ENCODE results near the gene LITAFD.

LITAFD gene

DNA sequence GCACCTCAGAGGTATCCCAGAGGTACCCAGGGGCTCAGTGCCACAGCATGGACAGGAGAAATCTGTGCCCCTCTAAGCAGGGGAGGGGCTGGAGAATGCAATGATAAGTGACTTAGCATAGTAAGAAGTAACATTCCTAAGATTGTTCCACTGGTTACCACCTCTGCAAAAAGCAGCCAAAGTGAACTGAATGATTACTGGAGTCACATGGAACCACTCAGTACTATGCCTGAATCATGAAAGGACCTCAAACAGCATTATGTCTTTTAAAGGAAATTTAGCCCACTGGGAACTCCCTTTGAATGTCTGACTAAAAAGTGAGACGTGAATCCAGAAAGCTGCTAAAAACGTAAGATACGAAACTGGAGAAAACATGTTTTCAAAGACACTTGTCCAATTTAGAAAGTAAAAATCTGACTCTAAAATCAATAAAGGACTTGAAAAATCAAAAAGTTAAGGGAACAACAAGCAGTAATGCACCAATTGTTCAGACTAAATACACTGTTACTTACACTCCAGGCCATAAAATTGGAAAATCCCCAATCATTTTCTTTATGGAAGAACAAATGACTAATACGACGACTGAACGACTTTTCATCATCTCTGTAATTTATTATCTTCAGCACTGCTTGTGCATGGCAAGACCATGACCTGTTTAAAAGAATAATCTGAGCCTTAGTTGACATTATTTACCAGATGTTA, 38.6 kb downstream of the LITAFD start:
- ATAC-seq (peak; percentile 60), DNase-seq (no peak)

- DNase-seq (no peak), ATAC-seq (no peak)
These were observed 39.3 kb downstream of the LITAFD start for GRCh38 chr16:8921347-8921984.

DNA sequence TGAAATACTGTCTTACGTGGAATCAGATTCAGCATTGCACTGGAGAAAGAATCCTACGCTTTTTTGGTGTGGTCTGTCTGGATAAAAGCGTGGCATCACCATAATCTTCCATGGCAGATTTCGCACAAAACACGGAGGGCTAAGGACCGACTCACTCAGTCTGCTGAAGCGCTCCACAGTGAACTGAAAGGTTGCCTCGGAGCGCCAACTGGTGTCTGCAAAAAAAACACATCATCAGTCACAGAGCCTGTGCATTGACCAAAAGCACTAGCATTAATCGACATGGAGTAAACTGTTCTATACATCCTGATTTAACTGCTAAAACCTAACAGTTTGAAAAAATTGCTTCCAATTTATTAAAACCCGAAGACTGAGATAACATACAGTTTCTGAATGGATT, 41.0 kb downstream of the LITAFD start:
- ATAC-seq (no peak), DNase-seq (no peak)

GRCh38 chr16:8924214-8924613, 42.1 kb downstream of the LITAFD start:
- no peak for ATAC-seq
- DNase-seq, result no peak

DNA sequence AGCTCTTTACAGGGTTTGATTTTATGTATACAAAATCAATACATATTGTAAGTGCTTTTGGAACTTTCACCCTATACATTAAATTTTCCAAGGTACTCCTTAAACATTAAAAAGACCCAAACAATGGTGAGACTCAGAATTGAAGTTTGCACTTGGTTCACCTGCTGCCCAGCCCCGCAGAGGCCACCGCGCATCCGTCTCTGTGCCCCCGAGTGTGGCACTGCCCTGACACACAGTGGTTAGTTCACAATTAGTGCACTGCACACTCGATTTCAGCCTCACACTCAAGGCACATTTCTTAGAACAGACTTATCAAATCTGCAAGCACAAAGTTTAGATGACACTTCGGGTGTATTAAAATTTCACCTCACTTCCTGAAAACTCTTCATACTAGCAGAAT, 43.3 kb downstream of the LITAFD start:
- no peak for DNase-seq
- ATAC-seq, result no peak

DNA sequence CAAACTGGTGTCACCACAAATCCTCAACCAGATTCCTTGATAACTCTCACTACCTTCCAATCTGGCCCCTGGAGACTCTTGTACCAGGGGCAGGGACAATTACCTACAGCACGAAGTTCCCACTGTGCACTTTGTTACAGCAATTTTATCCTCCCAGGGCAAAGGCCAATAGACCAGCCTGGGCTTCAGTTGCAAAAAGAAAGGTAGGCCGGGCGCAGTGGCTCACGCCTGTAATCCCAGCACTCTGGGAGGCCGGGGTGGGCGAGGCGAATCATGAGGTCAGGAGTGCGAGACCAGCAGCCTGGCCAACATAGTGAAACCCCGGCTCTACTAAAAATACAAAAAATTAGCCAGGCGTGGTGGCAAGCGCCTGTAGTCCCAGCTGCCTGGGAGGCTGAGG, 44.7 kb downstream of the LITAFD start:
- DNase-seq (no peak), ATAC-seq (no peak)

- DNase-seq, result peak; percentile 65
- peak; percentile 92 for ATAC-seq
These were observed 46.4 kb downstream of the LITAFD start for GRCh38 chr16:8928467-8928957.

DNA sequence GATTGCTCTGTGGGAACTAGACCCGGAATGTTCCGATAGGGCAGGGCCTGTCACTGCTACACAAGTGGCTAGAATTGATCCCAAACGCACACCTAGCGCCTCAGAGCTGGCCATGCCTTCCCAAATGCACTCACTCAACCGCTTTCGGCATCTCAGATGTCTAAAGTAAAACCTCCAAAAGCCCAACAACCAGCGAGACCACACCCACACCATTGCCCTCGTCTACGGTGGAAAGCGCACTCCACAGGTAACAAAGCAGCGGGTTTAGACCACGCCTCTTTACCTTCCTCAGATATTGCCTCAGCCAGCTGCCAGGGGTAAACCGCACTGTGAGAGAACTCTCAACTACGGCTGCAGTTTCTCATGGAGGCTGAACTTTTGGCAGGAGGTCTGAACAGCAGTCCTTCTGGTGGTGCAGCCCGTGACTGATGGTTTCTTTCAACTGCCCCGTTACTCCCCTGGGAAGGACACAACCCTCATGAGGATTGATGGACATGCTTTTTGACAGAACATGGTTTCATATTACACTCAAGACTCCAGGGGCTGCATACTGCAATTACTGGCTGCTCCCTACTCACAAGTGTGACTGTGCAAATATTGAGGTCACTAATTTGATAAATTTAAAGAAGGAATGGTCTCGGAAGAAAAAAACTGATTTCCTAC, 47.1 kb downstream of the LITAFD start:
- DNase-seq (no peak), ATAC-seq (no peak)

DNA sequence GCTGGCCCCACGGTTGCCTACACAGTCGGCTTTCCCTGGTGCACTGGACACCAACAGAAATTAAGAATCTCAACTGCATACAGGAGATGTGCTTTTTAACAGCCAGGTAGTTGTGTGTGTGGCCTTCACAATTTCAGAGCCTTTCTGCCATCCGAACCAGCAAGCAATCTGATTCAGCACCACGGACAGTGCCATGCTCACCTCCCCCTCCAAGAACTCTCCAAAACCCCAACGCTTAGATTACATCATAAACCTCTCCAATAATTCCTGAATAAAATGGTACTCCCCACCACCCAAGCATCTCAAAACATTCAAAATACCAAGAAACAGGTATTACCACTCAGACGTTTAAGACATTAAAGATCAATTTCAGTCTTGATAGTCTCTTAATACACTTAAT, 49.7 kb downstream of the LITAFD start:
- ATAC-seq (no peak), DNase-seq (peak; percentile 55)

- DNase-seq, result no peak
- no peak for ATAC-seq
These were observed 52.5 kb downstream of the LITAFD start for GRCh38 chr16:8934601-8935000.

All from stimulated activated naive CD8-positive, alpha-beta T cell treated with anti-CD3 and anti-CD28 coated beads, Interleukin-15, Interleukin-2, amounts not matched to agents 100 U/mL and 50 U/mL, for 24 hours (primary cell).